Measurements from ENCODE around the gene SLC12A8.

SLC12A8 gene

GRCh38 chr3:125112981-125113380, 99.6 kb downstream of the SLC12A8 start:
- H3K4me3 ChIP-seq (ENCODE audit: low read depth, low read length): no peak overlapping the region
- no peak for TF ChIP-seq CTCF (IDR thresholded peaks at IDR 0.05; ENCODE audit: low read depth, low read length)

- no peak for TF ChIP-seq CTCF (IDR thresholded peaks at IDR 0.05; ENCODE audit: low read depth, low read length)
- no peak overlapping the region for H3K4me3 ChIP-seq (ENCODE audit: low read depth, low read length)
These were observed 101.6 kb downstream of the SLC12A8 start for GRCh38 chr3:125110876-125111480.

- no peak for TF ChIP-seq CTCF (IDR thresholded peaks at IDR 0.05; ENCODE audit: low read depth, low read length)
- peak overlapping the region; percentile 51 for H3K4me3 ChIP-seq (ENCODE audit: low read depth, low read length)
These were observed 102.3 kb downstream of the SLC12A8 start for GRCh38 chr3:125110016-125110875.

GRCh38 chr3:125109536-125109925, 103.0 kb downstream of the SLC12A8 start:
- no peak for TF ChIP-seq CTCF (IDR thresholded peaks at IDR 0.05; ENCODE audit: low read depth, low read length)
- peak overlapping the region; percentile 51 for H3K4me3 ChIP-seq (ENCODE audit: low read depth, low read length)

GRCh38 chr3:125108833-125109535, 103.6 kb downstream of the SLC12A8 start:
- H3K4me3 ChIP-seq (ENCODE audit: low read depth, low read length): peak overlapping the region; percentile 51

GRCh38 chr3:125107861-125108567, 104.5 kb downstream of the SLC12A8 start:
- TF ChIP-seq CTCF (IDR thresholded peaks at IDR 0.05; ENCODE audit: low read depth, low read length): no peak
- peak overlapping the region; percentile 51 for H3K4me3 ChIP-seq (ENCODE audit: low read depth, low read length)

More at GRCh38 chr3:125108833-125109535, 103.6 kb downstream of the SLC12A8 start:
- TF ChIP-seq CTCF (IDR thresholded peaks at IDR 0.05; ENCODE audit: low read depth, low read length): no peak

Measured in WI38 (cell line).